ENCODE results near the gene ITPR3.

The ITPR3 gene

DNA sequence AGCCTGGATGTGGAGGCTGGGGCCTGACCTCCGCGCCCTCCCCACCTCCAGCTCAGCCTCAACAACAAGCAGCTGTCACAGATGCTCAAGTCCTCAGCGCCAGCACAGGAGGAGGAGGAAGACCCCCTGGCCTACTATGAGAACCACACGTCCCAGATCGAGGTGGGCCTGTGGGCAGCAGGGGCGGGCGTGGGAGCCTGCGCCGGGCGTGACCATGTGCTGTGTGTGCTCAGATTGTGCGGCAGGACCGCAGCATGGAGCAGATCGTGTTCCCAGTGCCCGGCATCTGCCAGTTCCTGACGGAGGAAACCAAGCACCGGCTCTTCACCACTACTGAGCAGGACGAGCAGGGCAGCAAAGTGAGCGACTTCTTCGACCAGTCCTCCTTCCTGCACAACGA, 66.9 kb downstream of the ITPR3 start:
- TF ChIP-seq, protein P1, sequence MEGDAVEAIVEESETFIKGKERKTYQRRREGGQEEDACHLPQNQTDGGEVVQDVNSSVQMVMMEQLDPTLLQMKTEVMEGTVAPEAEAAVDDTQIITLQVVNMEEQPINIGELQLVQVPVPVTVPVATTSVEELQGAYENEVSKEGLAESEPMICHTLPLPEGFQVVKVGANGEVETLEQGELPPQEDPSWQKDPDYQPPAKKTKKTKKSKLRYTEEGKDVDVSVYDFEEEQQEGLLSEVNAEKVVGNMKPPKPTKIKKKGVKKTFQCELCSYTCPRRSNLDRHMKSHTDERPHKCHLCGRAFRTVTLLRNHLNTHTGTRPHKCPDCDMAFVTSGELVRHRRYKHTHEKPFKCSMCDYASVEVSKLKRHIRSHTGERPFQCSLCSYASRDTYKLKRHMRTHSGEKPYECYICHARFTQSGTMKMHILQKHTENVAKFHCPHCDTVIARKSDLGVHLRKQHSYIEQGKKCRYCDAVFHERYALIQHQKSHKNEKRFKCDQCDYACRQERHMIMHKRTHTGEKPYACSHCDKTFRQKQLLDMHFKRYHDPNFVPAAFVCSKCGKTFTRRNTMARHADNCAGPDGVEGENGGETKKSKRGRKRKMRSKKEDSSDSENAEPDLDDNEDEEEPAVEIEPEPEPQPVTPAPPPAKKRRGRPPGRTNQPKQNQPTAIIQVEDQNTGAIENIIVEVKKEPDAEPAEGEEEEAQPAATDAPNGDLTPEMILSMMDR (conservative IDR thresholded peaks at IDR 0.05) = no peak
- no peak for TF ChIP-seq ZFX (IDR thresholded peaks at IDR 0.05)
- no peak overlapping the region for H3K27ac ChIP-seq

DNA sequence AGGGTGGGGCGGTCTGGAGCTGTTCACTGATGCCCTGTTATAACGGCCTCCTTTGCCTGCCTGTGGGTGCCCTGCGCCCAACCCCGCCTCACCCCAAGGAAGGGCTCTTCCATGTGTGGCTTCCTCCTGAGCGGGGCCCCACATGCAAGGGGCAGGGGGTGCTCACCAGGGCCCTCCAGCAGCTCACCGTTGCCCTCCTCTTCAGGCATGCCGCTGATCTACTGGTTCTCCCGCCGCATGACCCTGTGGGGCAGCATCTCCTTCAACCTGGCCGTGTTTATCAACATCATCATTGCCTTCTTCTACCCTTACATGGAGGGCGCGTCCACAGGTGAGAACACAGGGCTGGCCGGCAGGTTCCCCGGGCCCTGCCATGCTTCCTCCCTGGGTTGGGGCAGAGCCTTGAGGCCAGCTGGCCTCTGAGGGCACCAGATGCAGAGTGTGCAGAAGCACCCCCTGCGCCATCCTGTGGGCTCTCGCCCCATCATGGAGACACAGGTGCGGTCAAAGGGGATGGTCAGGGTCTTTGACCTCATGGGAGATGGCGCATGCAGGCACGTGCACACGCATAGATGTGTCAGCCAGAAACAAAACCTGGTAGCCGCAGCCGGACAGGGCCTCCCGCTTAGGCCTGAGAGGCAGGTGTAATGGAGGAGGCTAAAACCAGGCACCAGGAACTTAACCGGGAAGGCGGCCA, 67.5 kb downstream of the ITPR3 start:
- no peak overlapping the region for H3K27ac ChIP-seq
- TF ChIP-seq, protein P1 (conservative IDR thresholded peaks at IDR 0.05) = no peak
- TF ChIP-seq ZFX (IDR thresholded peaks at IDR 0.05) = no peak

DNA sequence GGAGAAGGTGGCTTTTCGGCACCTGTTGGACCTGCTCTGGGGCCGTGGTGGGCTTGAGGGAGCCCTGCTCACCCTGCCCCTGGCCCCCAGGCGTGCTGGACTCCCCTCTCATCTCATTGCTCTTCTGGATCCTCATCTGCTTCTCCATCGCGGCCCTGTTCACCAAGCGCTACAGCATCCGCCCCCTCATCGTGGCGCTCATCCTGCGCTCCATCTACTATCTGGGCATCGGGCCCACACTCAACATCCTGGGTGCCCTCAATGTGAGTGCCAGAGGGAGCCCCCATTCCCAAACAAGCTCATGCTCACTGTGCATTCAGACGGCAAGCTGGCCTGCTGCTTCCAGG, 68.0 kb downstream of the ITPR3 start:
- TF ChIP-seq, protein P1 (conservative IDR thresholded peaks at IDR 0.05) = no peak
- no peak for TF ChIP-seq ZFX (IDR thresholded peaks at IDR 0.05)
- H3K27ac ChIP-seq = no peak overlapping the region

DNA sequence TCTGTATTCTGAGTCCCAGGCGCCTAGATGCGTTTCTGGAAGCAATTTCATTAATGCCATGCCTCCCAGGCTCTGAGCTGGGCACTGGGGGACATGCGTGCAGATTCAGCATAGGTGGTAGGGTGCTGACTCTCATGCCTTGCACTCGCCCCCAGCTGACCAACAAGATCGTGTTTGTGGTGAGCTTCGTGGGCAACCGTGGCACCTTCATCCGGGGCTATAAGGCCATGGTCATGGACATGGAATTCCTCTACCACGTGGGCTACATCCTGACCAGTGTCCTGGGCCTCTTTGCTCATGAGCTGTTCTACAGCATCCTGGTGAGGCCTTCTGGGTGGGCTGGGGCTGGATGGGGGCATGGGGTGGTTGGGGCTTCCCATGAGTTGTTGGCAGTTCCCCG, 68.8 kb downstream of the ITPR3 start:
- no peak for TF ChIP-seq ZFX (IDR thresholded peaks at IDR 0.05)
- TF ChIP-seq, protein P1 (conservative IDR thresholded peaks at IDR 0.05) = no peak
- no peak overlapping the region for H3K27ac ChIP-seq

DNA sequence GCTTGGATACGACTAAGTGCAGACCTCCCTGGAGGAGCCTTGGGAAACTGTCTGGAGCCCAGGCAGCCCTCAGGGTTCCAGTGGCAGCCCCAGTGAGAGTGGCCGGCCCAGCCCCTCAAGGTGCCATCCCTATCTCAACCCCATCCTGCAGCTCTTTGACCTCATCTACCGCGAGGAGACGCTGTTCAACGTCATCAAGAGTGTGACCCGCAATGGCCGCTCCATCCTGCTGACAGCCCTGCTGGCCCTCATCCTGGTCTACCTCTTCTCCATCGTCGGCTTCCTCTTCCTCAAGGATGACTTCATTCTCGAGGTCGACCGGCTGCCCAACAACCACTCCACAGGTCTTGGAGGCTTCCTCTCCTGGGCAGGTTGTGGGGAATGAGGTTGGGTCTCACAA, 69.6 kb downstream of the ITPR3 start:
- H3K27ac ChIP-seq = no peak overlapping the region
- TF ChIP-seq ZFX (IDR thresholded peaks at IDR 0.05) = no peak
- TF ChIP-seq, protein P1 (conservative IDR thresholded peaks at IDR 0.05) = no peak

DNA sequence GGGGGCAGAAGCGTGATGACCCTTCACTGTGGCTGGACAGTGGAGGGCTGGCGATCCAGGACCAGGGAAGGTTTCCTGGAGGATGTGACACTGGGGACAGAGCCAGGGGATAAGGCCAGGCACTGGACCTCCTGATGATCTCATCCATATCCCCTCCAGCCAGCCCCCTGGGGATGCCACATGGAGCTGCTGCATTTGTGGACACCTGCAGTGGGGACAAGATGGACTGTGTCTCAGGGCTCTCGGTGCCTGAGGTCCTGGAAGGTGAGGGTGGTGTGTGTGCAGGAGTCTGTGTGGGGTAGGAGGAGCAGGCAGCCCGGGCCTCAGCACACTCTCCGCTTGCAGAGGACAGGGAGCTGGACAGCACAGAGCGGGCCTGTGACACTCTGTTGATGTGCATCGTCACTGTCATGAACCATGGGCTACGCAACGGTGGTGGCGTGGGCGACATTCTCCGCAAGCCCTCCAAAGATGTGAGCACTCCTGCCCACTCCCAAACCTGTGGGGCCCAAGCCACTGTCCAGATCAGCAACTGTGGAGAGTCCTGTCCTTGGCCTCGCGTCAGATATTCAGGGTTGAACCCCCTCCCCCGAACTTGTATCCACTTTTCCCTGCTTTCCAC, 70.4 kb downstream of the ITPR3 start:
- H3K27ac ChIP-seq = no peak overlapping the region
- TF ChIP-seq, protein P1 (conservative IDR thresholded peaks at IDR 0.05) = no peak

DNA sequence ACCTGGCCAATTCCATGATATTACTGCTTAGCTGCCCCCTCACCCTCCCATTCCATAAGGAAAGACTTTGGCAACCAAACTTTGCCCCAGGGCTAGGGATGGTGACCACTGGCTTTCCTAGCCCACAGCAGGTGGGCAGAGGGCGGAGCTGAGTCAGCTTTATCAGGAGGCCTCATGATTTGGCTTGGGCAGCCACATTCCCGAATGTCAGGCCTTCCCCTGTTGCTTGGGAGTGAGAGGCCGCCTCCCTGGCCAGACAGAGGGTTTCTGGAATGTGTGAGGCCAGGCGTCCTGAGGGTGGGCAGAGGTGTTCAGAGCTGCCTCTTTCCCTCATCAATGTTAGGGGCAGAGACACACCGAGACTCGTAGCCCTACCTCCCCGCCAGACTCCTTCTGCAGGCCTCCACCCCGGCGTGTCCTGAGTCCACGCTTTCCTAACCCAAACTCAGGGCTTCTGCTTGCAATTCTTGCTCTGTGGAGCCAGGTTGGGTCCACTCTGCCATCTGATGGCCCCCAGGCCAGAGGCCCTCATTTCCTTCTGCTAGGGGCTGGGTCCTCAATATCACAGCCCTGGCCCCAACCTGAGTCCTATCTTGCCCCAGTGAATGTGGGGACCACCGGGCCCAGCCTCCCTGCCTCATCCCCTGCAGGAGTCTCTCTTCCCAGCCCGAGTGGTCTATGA, 71.1 kb downstream of the ITPR3 start:
- TF ChIP-seq, protein P1 (conservative IDR thresholded peaks at IDR 0.05) = no peak
- no peak for TF ChIP-seq ZFX (IDR thresholded peaks at IDR 0.05)
- H3K27ac ChIP-seq = no peak overlapping the region

Data from C4-2B (cell line).